ENCODE measurements around the gene MORC3.

MORC3 gene

DNA sequence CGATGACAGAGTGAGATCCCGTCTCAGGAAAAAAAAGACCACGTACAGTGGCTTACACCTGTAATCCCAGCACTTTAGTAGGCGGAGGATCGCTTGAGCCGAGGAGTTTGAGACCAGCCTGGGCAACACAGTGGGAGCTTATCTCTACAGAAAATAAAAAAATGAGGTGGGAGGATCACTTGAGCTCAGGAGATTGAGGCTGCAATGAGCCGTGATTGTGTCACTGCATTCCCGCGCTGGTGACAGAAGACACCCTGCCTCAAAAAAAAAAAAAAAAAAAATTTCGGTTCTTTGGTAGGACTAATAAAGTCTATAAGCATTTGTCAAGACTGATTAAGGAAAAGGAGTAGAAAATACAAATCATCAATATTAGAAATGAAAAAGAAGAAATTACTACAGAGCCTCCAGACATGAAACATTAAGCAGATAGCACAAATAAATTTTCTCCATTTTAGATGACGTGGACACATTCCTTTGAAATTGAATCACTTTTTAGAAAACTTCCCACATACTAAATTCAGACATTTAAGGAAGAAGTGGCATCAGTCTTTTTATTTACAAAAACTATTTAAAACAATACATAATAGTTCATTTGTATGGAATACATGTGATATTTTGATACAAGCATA, 30.4 kb downstream of the MORC3 start:
- no peak for DNase-seq (ENCODE audit: insufficient read length, low spot score)
- FAIRE-seq, result no peak
- TF ChIP-seq POLR2A (IDR thresholded peaks at IDR 0.05; ENCODE audit: low read depth, low read length), result no peak
- TF ChIP-seq TAF1 (IDR thresholded peaks at IDR 0.05; ENCODE audit: low read depth, low read length), result no peak
- TF ChIP-seq PAX5 (IDR thresholded peaks at IDR 0.05; ENCODE audit: insufficient read depth, low read length, severe bottlenecking), result no peak
- TF ChIP-seq POLR2AphosphoS5 (IDR thresholded peaks at IDR 0.05; ENCODE audit: low read depth, low read length), result no peak
- TF ChIP-seq SPI1 (IDR thresholded peaks at IDR 0.05; ENCODE audit: low read depth, low read length), result no peak
- TF ChIP-seq POU2F2 (IDR thresholded peaks at IDR 0.05; ENCODE audit: low read depth, low read length), result no peak

DNA sequence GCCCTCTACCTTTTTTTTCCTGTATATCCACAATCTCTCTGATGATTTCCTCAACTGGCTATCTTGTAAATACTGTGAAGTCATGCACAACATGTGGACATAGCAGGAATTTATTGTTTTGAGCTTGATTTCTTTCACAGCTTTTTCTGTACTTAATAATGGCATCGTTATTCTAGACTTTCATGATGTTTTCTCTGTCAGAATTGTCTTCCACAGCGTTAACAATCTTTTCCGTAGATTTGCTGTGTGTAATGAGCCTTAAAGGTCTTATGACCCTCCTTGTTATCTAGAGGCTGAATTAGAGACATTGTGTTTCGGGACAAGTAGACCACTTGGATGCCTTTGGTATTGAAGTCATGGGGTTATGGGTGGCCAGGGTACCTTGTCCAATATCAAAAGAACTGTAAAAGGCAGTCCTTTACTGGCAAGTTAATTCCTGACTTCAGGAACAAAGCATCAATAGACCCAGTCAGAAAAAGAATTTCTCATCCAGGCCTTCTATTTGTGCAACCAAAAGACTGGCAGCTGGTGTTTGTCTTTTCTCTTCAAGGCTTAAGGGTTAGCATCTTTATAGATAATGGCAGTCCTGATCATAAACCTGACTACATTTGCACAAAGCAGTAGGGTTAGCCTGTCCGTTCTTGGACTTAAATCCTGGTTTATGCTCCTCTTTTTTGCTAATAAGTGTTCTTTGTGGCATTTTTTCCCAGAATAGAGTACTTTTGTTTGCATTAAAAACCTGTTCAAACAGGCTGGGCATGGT, 35.1 kb downstream of the MORC3 start:
- FAIRE-seq (no peak), DNase-seq (ENCODE audit: insufficient read length, low spot score) (no peak)
- TF ChIP-seq POLR2AphosphoS5 (IDR thresholded peaks at IDR 0.05; ENCODE audit: low read depth, low read length), result no peak
- TF ChIP-seq POLR2A (IDR thresholded peaks at IDR 0.05; ENCODE audit: low read depth, low read length), result no peak
- no peak for TF ChIP-seq PAX5 (IDR thresholded peaks at IDR 0.05; ENCODE audit: insufficient read depth, low read length, severe bottlenecking)
- no peak for TF ChIP-seq SPI1 (IDR thresholded peaks at IDR 0.05; ENCODE audit: low read depth, low read length)
- no peak for TF ChIP-seq TAF1 (IDR thresholded peaks at IDR 0.05; ENCODE audit: low read depth, low read length)
- TF ChIP-seq POU2F2 (IDR thresholded peaks at IDR 0.05; ENCODE audit: low read depth, low read length), result no peak

DNA sequence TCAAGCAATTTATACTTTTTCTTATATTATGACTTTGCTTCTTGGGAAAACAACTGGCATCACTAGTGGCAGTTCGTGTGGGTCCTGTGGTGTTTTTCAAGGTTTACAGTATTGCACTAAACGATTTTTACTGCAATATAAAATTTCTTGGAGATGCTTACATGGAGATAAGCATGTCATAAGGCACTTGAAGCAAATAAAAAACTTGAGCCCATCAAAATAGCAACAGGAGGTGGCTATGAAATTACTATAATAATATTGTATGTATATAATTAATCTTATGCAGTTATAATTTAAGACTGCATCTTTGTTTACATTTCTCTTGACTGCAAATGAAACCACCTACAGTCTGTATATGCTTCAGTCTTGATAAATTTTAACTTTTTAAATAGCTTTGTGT, 35.9 kb downstream of the MORC3 start:
- TF ChIP-seq POU2F2 (IDR thresholded peaks at IDR 0.05; ENCODE audit: low read depth, low read length) (no peak), TAF1 (IDR thresholded peaks at IDR 0.05; ENCODE audit: low read depth, low read length) (no peak), POLR2AphosphoS5 (IDR thresholded peaks at IDR 0.05; ENCODE audit: low read depth, low read length) (no peak), POLR2A (IDR thresholded peaks at IDR 0.05; ENCODE audit: low read depth, low read length) (no peak), PAX5 (IDR thresholded peaks at IDR 0.05; ENCODE audit: insufficient read depth, low read length, severe bottlenecking) (no peak), SPI1 (IDR thresholded peaks at IDR 0.05; ENCODE audit: low read depth, low read length) (no peak)
- FAIRE-seq, result no peak
- no peak for DNase-seq (ENCODE audit: insufficient read length, low spot score)

DNA sequence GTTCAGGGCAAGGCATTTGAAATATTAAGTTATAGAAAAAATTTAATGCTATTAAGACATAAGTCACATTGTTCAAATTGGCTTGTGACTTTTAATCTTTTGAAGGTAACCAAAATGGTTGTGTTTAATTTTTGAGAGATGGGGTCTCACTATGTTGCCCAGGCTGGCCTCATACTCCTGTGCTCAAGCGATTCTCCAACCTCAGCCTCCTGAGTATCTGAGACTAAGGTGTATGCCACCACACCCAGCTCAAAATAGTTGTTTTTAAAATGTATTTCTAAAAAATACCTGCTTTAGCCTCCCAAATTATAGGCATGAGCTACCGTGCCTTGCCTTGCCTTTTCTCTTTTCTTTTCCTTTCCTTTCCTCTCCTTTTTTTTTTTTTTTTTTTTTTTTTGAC, 39.2 kb downstream of the MORC3 start:
- TF ChIP-seq TAF1 (IDR thresholded peaks at IDR 0.05; ENCODE audit: low read depth, low read length) (no peak), PAX5 (IDR thresholded peaks at IDR 0.05; ENCODE audit: insufficient read depth, low read length, severe bottlenecking) (no peak), POU2F2 (IDR thresholded peaks at IDR 0.05; ENCODE audit: low read depth, low read length) (no peak), POLR2AphosphoS5 (IDR thresholded peaks at IDR 0.05; ENCODE audit: low read depth, low read length) (no peak), POLR2A (IDR thresholded peaks at IDR 0.05; ENCODE audit: low read depth, low read length) (no peak), SPI1 (IDR thresholded peaks at IDR 0.05; ENCODE audit: low read depth, low read length) (no peak)
- DNase-seq (ENCODE audit: insufficient read length, low spot score) (no peak), FAIRE-seq (no peak)

DNA sequence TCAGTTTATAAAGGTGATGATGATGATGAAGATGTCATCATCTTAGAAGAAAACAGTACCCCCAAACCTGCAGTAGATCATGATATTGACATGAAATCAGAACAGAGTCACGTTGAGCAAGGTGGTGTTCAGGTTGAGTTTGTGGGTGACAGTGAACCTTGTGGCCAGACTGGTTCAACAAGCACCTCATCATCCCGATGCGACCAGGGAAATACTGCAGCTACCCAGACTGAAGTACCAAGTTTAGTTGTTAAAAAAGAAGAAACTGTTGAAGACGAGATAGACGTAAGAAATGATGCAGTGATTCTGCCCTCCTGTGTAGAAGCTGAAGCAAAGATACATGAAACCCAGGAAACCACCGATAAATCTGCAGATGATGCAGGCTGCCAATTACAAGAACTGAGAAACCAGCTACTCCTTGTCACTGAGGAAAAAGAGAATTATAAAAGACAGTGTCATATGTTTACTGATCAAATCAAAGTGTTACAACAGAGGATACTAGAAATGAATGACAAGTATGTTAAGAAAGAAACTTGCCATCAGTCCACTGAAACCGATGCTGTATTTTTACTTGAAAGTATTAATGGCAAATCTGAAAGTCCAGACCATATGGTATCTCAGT, 49.2 kb downstream of the MORC3 start:
- no peak for DNase-seq (ENCODE audit: insufficient read length, low spot score)
- FAIRE-seq, result no peak

DNA sequence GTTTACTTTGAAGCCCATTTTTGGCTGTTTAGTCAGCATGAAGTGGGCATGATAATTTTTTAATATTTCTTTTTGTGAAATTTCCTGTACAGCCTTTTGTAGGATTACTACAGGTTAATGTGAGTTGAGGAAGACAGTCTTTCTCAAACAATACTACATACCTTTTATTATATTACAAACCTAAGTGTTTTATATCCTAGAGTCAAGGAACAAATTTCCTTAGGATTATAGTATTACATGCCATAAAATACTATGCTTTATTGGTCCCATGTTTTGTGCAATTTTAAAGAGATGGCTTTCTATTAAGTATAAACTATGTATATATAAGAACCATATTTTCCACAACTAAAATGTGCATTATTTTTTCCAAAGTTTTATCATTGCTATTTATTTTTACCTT, 56.0 kb downstream of the MORC3 start:
- DNase-seq (ENCODE audit: insufficient read length, low spot score), result no peak
- TF ChIP-seq SPI1 (IDR thresholded peaks at IDR 0.05; ENCODE audit: low read depth, low read length) (no peak), POU2F2 (IDR thresholded peaks at IDR 0.05; ENCODE audit: low read depth, low read length) (no peak), TAF1 (IDR thresholded peaks at IDR 0.05; ENCODE audit: low read depth, low read length) (no peak), POLR2AphosphoS5 (IDR thresholded peaks at IDR 0.05; ENCODE audit: low read depth, low read length) (no peak), POLR2A (IDR thresholded peaks at IDR 0.05; ENCODE audit: low read depth, low read length) (no peak), PAX5 (IDR thresholded peaks at IDR 0.05; ENCODE audit: insufficient read depth, low read length, severe bottlenecking) (no peak)
- no peak for FAIRE-seq

More for the DNA sequence above, 49.2 kb downstream of the MORC3 start:
- TF ChIP-seq TAF1 (IDR thresholded peaks at IDR 0.05; ENCODE audit: low read depth, low read length) (no peak), POLR2A (IDR thresholded peaks at IDR 0.05; ENCODE audit: low read depth, low read length) (no peak), POU2F2 (IDR thresholded peaks at IDR 0.05; ENCODE audit: low read depth, low read length) (no peak), POLR2AphosphoS5 (IDR thresholded peaks at IDR 0.05; ENCODE audit: low read depth, low read length) (no peak), PAX5 (IDR thresholded peaks at IDR 0.05; ENCODE audit: insufficient read depth, low read length, severe bottlenecking) (no peak), SPI1 (IDR thresholded peaks at IDR 0.05; ENCODE audit: low read depth, low read length) (no peak)

DNA sequence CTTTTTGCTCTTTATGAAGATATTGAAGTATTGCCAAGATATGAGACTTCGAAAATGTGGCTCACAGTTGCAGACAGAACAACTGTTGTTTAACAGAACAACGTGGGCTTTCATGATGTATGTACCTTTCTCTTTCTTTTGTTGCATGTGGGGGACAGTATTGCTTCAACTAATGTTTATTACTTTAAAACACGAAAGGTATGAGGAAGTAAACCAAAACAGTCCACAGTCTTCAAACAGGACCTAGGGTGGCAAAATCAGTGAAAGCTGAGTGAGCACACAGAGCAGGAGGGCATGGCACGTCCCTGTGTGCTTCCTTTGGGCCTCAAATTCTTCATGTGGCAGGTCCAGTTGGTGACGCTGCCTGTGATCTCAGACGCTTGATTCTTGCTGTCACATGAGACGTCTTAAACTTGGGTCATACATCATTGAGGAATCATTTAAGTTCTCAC, 57.4 kb downstream of the MORC3 start:
- DNase-seq (ENCODE audit: insufficient read length, low spot score) (no peak), FAIRE-seq (no peak)
- TF ChIP-seq SPI1 (IDR thresholded peaks at IDR 0.05; ENCODE audit: low read depth, low read length) (no peak), PAX5 (IDR thresholded peaks at IDR 0.05; ENCODE audit: insufficient read depth, low read length, severe bottlenecking) (no peak), POLR2AphosphoS5 (IDR thresholded peaks at IDR 0.05; ENCODE audit: low read depth, low read length) (no peak), POLR2A (IDR thresholded peaks at IDR 0.05; ENCODE audit: low read depth, low read length) (no peak), POU2F2 (IDR thresholded peaks at IDR 0.05; ENCODE audit: low read depth, low read length) (no peak), TAF1 (IDR thresholded peaks at IDR 0.05; ENCODE audit: low read depth, low read length) (no peak)

DNA sequence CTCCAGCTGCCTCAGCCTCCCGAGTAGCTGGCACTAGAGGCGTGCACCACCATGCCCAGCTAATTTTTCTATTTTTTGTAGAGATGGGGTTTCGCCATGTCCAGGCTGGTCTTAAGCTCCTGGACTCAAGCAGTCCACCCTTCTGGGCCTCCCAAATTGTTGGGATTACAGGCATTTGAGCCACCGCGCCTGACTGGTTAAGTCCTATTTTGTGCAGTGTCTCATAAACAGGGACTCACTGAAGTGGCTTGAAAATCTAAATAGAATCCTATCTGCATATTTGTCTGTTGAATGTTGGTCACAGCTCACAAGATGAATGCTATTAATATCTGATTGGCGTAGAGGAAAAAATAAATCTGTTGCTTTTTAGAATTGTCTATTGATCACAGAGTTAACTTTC, 59.3 kb downstream of the MORC3 start:
- FAIRE-seq (no peak), DNase-seq (ENCODE audit: insufficient read length, low spot score) (no peak)
- no peak for TF ChIP-seq TAF1 (IDR thresholded peaks at IDR 0.05; ENCODE audit: low read depth, low read length)
- TF ChIP-seq SPI1 (IDR thresholded peaks at IDR 0.05; ENCODE audit: low read depth, low read length), result no peak
- TF ChIP-seq POLR2A (IDR thresholded peaks at IDR 0.05; ENCODE audit: low read depth, low read length), result no peak
- no peak for TF ChIP-seq PAX5 (IDR thresholded peaks at IDR 0.05; ENCODE audit: insufficient read depth, low read length, severe bottlenecking)
- no peak for TF ChIP-seq POLR2AphosphoS5 (IDR thresholded peaks at IDR 0.05; ENCODE audit: low read depth, low read length)
- no peak for TF ChIP-seq POU2F2 (IDR thresholded peaks at IDR 0.05; ENCODE audit: low read depth, low read length)

Data from GM12891 (cell line).